NCI-H128 (cell line): Measurements from ENCODE around the gene LY6G6F.

Source experiments
- DNase-seq: peaks from one replicate; lab custom pipeline; 2025; ENCODE audit not compliant: unreplicated experiment; lab: John Stamatoyannopoulos, UW

LY6G6F gene

GRCh38 chr6:31737991-31738979 lies 31.6 kb downstream of the LY6G6F start:
- DNase-seq = no peak

GRCh38 chr6:31739639-31740396 lies 33.2 kb downstream of the LY6G6F start, which contains the start of gene MSH5:
Gene MSH5, plus strand, starts transcription at chr6:31740005. Its CDS starts 462 bp downstream, at chr6:31740467.
- DNase-seq = peak; percentile 96

- DNase-seq = no peak
Observed at GRCh38 chr6:31740397-31741223, 33.9 kb downstream of the LY6G6F start.

- no peak for DNase-seq
Observed at GRCh38 chr6:31741815-31742214, 35.1 kb downstream of the LY6G6F start.

GRCh38 chr6:31742894-31743293 lies 36.2 kb downstream of the LY6G6F start:
- DNase-seq = no peak

- DNase-seq = no peak
Observed at GRCh38 chr6:31744422-31744821, 37.8 kb downstream of the LY6G6F start.

GRCh38 chr6:31749301-31750036 lies 42.8 kb downstream of the LY6G6F start:
- DNase-seq = no peak

DNA sequence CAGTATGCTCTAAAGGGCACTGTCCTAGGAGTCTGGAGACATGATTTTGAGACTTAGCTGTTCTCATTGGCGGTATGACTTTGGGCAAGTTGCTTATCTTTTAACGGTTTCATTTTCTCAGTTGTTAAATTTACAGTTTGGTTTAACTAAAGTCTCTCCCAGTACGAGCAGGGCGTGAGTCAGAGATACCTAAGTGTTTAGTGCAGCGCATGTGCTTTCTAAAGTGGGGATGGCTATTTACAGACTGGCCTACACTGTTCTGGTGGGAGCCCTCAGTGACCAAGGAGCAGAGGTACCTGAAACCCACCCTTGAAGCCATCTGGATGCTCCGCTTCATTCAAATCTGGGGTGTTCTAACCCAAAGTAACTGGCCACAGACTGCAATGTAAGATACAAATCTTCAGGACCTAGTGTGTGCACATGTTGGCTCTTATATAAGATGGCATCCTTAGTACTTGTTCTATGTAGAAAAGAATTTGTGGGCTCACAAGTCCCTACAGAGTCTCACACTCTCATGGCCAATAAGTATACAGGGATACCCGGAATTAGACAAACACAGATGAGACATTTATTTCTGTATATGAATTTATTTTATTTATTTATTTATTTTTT lies 43.9 kb downstream of the LY6G6F start:
- no peak for DNase-seq

GRCh38 chr6:31752739-31753319 lies 46.2 kb downstream of the LY6G6F start:
- DNase-seq = no peak

- no peak for DNase-seq
Observed at GRCh38 chr6:31758281-31758680, 51.6 kb downstream of the LY6G6F start.
